ENCODE data around the gene AKR1C3. TPM values are rescaled to one million over a fixed set of nuclear protein-coding genes. Genes with fewer than 3 reads are reported as not detected.

The AKR1C3 gene
- polyA plus RNA-seq, 3 donors = 46.6 to 63.1 (median 57.4) TPM

Other genes with a start within 250 kb of the AKR1C3 start
- 10 to 100 TPM; 11.1 to 20.4 (median 11.4) TPM for gene AKR1C1, start 131.0 kb upstream of the AKR1C3 start, polyA plus RNA-seq (ENCODE audit: insufficient read length in 3 of 3)
- gene AKR1C2, start 90.6 kb upstream of the AKR1C3 start, polyA plus RNA-seq (ENCODE audit: insufficient read length in 3 of 3) = 10 to 100 TPM in 1 of 3 donors, 1 to 10 TPM in 2; 4.7 to 10.3 (median 7.5) TPM
- under 1 TPM; 0.09 to 0.64 (median 0.36) TPM for gene AKR1C8, start 90.7 kb downstream of the AKR1C3 start, polyA plus RNA-seq (ENCODE audit: insufficient read length in 3 of 3)
- gene AKR1C4, start 102.4 kb downstream of the AKR1C3 start, polyA plus RNA-seq (ENCODE audit: insufficient read length in 3 of 3) = under 1 TPM in 1 of 3 donors, not detected in 2; 0.10 TPM